ENCODE data around the gene KLF12.

KLF12 gene

DNA sequence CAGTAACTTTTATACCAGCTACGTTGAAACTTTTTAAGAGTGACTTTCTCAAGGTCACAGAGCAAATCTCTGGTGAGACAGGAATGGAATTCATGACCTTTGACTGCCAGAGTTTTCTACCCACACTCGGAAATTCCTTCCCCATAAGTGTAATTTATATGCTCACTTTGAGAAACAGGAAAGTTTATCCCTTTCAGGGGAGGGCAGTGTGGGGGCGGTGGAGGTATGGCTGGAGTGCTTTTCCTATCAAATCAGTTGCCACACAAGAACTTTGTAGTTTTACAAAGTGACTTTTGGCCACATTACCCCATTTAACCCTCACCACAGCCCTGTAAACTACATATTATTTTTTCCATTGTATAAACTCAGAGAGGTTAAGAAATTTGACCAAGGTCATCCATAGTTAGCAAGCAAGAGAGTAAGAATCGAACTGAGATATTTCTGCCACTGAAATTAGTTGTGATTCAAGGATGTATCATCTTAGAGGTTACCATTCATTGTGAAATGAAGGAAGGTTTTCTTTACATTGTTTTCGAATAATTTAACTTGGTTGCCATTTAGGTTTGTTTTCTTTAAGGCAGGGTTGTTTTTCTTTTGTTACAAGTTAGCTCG, 5.9 kb downstream of the KLF12 start:
- no peaks in the 10 kb centered on the region for H3K27me3 ChIP-seq (replicated peaks; ENCODE audit: control insufficient read depth, insufficient read depth, low read length, poor library complexity, severe bottlenecking)
- H3K4me1 ChIP-seq (ENCODE audit: control insufficient read depth, insufficient read depth, low read length, poor library complexity, severe bottlenecking): peaks cover 42% of the 10 kb centered on the region
- no peaks in the 10 kb centered on the region for H3K9me3 ChIP-seq (ENCODE audit: control insufficient read depth, low read length)
- H3K27ac ChIP-seq (ENCODE audit: insufficient read depth, low read length, poor library complexity, severe bottlenecking): peak overlapping the region; percentile 97
- H3K4me3 ChIP-seq (ENCODE audit: insufficient read depth, low read depth, low read length, poor library complexity, severe bottlenecking): no peak overlapping the region
- DNase-seq: no peak
- no peaks in the 10 kb centered on the region for H3K36me3 ChIP-seq (ENCODE audit: control insufficient read depth, insufficient read depth, low read length)

DNA sequence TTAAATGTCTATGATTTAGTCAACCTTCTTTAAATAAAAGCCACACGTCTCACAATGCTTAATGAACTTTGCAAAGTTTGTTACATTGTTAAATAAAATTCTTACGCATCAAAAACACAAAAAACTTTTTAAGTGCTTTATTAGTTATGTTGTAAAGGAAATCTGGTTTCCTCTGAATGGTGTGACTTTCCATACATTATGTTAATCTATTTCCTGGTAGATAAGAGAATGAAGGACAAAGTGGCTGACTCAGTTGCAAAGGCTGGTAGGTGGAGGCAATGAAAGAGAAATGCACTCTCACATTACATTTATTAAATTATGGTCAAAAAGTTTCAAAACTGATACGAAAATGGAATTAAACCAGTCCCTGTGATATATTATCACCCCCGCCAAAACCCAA, 15.9 kb downstream of the KLF12 start:
- Histone ChIP-seq H3K36me3 (ENCODE audit: control insufficient read depth, insufficient read depth, low read length) (peaks cover 13% of the 10 kb centered on the region), H3K27me3 (replicated peaks; ENCODE audit: control insufficient read depth, insufficient read depth, low read length, poor library complexity, severe bottlenecking) (no peaks in the 10 kb centered on the region), H3K27ac (ENCODE audit: insufficient read depth, low read length, poor library complexity, severe bottlenecking) (no peak overlapping the region), H3K9me3 (ENCODE audit: control insufficient read depth, low read length) (peaks cover 9% of the 10 kb centered on the region), H3K4me3 (ENCODE audit: insufficient read depth, low read depth, low read length, poor library complexity, severe bottlenecking) (no peak overlapping the region), H3K4me1 (ENCODE audit: control insufficient read depth, insufficient read depth, low read length, poor library complexity, severe bottlenecking) (no peaks in the 10 kb centered on the region)
- DNase-seq: no peak

DNA sequence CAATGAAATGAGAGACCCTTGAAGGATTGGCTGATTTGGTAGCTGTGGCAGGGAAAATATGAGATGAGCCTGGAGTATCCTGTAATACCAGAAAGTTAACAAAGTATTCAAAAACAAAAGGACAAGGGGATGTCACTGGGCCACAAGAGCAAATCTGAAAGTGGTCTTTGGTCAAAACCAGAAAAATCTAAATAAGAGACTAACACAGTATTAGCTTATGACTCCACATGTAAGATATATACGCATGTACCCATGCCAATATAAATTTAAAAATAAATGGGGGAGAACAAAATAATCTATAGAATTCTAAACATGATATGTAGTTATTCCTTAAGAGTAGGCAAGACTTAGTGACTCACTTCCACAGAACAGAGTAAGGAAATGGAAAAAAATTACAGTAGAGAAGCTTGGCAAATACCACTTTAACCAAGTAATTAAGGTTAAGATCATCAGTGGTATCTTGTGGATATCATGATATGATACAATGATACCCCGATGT, 16.9 kb downstream of the KLF12 start:
- Histone ChIP-seq H3K27me3 (replicated peaks; ENCODE audit: control insufficient read depth, insufficient read depth, low read length, poor library complexity, severe bottlenecking) (no peaks in the 10 kb centered on the region), H3K27ac (ENCODE audit: insufficient read depth, low read length, poor library complexity, severe bottlenecking) (no peak overlapping the region), H3K4me3 (ENCODE audit: insufficient read depth, low read depth, low read length, poor library complexity, severe bottlenecking) (no peak overlapping the region), H3K36me3 (ENCODE audit: control insufficient read depth, insufficient read depth, low read length) (peaks cover 13% of the 10 kb centered on the region), H3K4me1 (ENCODE audit: control insufficient read depth, insufficient read depth, low read length, poor library complexity, severe bottlenecking) (no peaks in the 10 kb centered on the region), H3K9me3 (ENCODE audit: control insufficient read depth, low read length) (peaks cover 9% of the 10 kb centered on the region)
- DNase-seq: no peak

GRCh38 chr13:74115133-74115532, 19.1 kb downstream of the KLF12 start:
- Histone ChIP-seq H3K9me3 (ENCODE audit: control insufficient read depth, low read length) (peaks cover 9% of the 10 kb centered on the region), H3K4me1 (ENCODE audit: control insufficient read depth, insufficient read depth, low read length, poor library complexity, severe bottlenecking) (peaks cover 5% of the 10 kb centered on the region), H3K36me3 (ENCODE audit: control insufficient read depth, insufficient read depth, low read length) (peaks cover 13% of the 10 kb centered on the region), H3K27me3 (replicated peaks; ENCODE audit: control insufficient read depth, insufficient read depth, low read length, poor library complexity, severe bottlenecking) (no peaks in the 10 kb centered on the region), H3K4me3 (ENCODE audit: insufficient read depth, low read depth, low read length, poor library complexity, severe bottlenecking) (no peak overlapping the region), H3K27ac (ENCODE audit: insufficient read depth, low read length, poor library complexity, severe bottlenecking) (no peak overlapping the region)
- no peak for DNase-seq

DNA sequence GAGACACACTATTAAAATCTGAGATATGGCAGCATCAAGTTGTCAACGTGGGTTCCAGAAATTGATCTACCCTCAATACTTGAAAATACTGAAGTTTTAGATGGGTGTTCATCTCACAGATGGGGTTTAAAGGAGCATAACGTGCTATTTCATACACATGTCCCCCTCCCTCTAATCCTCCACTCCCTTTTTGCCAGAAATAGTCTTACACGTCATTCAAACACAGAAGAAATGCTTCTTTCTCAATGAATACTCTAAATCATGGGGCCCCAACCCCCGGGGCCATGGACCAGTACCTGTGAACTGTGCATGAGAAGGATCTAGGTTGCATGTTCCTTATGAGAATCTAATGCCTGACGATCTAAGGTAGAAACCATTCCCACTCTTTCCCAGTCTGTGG, 19.6 kb downstream of the KLF12 start:
- DNase-seq: no peak
- no peaks in the 10 kb centered on the region for H3K27me3 ChIP-seq (replicated peaks; ENCODE audit: control insufficient read depth, insufficient read depth, low read length, poor library complexity, severe bottlenecking)
- peaks cover 5% of the 10 kb centered on the region for H3K4me1 ChIP-seq (ENCODE audit: control insufficient read depth, insufficient read depth, low read length, poor library complexity, severe bottlenecking)
- no peak overlapping the region for H3K4me3 ChIP-seq (ENCODE audit: insufficient read depth, low read depth, low read length, poor library complexity, severe bottlenecking)
- no peak overlapping the region for H3K27ac ChIP-seq (ENCODE audit: insufficient read depth, low read length, poor library complexity, severe bottlenecking)
- H3K9me3 ChIP-seq (ENCODE audit: control insufficient read depth, low read length): peaks cover 9% of the 10 kb centered on the region
- H3K36me3 ChIP-seq (ENCODE audit: control insufficient read depth, insufficient read depth, low read length): peaks cover 8% of the 10 kb centered on the region

DNA sequence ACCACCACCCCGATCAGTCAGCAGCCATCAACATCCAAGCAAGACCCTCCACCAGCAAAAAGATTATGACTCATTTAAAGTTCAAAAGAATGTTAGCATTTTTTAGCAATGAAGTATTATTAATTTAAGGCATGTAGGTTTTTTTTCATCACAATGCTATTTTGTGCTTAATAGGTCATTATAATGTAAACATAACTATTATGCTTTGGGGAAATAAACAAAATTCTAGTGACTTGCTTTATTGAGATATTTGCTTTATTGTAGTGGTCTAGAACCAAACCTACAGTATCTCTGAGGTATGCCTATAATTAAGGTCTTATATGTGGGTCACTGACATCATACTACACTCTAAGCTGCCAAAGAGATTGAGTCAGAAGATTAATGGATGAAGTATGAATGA, 20.0 kb downstream of the KLF12 start:
- H3K36me3 ChIP-seq (ENCODE audit: control insufficient read depth, insufficient read depth, low read length): peaks cover 6% of the 10 kb centered on the region
- H3K9me3 ChIP-seq (ENCODE audit: control insufficient read depth, low read length): peaks cover 9% of the 10 kb centered on the region
- no peaks in the 10 kb centered on the region for H3K27me3 ChIP-seq (replicated peaks; ENCODE audit: control insufficient read depth, insufficient read depth, low read length, poor library complexity, severe bottlenecking)
- no peak overlapping the region for H3K4me3 ChIP-seq (ENCODE audit: insufficient read depth, low read depth, low read length, poor library complexity, severe bottlenecking)
- DNase-seq: no peak
- H3K4me1 ChIP-seq (ENCODE audit: control insufficient read depth, insufficient read depth, low read length, poor library complexity, severe bottlenecking): peaks cover 5% of the 10 kb centered on the region
- H3K27ac ChIP-seq (ENCODE audit: insufficient read depth, low read length, poor library complexity, severe bottlenecking): no peak overlapping the region

DNA sequence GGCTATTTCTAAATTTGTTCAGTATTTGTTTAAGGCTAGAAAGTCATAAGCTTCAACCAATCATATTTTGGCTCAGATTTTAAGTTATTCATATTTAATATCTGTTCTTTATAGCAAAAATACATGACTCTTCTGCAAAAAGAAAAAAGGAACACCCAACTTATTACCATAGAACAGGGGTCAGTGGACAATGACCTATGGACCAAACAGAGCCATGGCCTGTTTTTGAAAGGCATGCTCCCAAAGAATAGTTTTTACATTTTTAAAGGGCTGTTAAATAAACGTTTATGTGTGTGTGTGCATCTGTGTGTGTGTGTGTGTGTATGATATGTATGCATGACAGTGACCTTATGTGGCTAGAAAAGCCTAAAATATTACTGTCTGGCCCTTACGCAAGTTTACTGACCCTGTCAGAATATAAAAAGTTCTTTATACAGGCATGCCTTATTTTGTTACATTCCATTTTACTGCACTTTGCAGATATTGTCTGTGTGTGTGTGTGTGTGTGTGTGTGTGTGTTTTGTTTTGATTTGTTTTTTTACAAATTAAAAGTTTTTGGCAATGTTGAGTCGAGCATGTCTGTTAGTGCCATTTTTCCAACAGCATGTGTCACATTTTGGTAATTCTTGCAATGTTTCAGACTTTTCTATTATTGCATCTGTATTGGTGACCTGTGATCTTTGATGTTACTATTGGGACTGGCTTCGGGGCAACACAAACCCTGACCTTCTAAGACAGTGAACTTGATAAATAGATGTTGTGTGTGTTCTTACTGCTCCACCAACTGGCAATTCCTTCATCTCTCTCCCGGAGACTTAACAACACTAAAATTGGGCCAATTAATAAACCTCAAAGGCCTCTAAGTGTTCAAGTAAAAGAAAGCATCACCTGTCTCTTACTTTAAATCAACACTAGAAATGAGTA, 22.0 kb downstream of the KLF12 start:
- Histone ChIP-seq H3K27me3 (replicated peaks; ENCODE audit: control insufficient read depth, insufficient read depth, low read length, poor library complexity, severe bottlenecking) (no peaks in the 10 kb centered on the region), H3K4me3 (ENCODE audit: insufficient read depth, low read depth, low read length, poor library complexity, severe bottlenecking) (no peak overlapping the region), H3K27ac (ENCODE audit: insufficient read depth, low read length, poor library complexity, severe bottlenecking) (no peak overlapping the region), H3K4me1 (ENCODE audit: control insufficient read depth, insufficient read depth, low read length, poor library complexity, severe bottlenecking) (peaks cover 5% of the 10 kb centered on the region), H3K36me3 (ENCODE audit: control insufficient read depth, insufficient read depth, low read length) (no peaks in the 10 kb centered on the region), H3K9me3 (ENCODE audit: control insufficient read depth, low read length) (no peaks in the 10 kb centered on the region)
- DNase-seq: no peak

GRCh38 chr13:74111399-74111798, 22.8 kb downstream of the KLF12 start:
- Histone ChIP-seq H3K4me3 (ENCODE audit: insufficient read depth, low read depth, low read length, poor library complexity, severe bottlenecking) (no peak overlapping the region), H3K9me3 (ENCODE audit: control insufficient read depth, low read length) (no peaks in the 10 kb centered on the region), H3K36me3 (ENCODE audit: control insufficient read depth, insufficient read depth, low read length) (no peaks in the 10 kb centered on the region), H3K27ac (ENCODE audit: insufficient read depth, low read length, poor library complexity, severe bottlenecking) (no peak overlapping the region), H3K4me1 (ENCODE audit: control insufficient read depth, insufficient read depth, low read length, poor library complexity, severe bottlenecking) (peaks cover 5% of the 10 kb centered on the region), H3K27me3 (replicated peaks; ENCODE audit: control insufficient read depth, insufficient read depth, low read length, poor library complexity, severe bottlenecking) (no peaks in the 10 kb centered on the region)
- DNase-seq: no peak

DNA sequence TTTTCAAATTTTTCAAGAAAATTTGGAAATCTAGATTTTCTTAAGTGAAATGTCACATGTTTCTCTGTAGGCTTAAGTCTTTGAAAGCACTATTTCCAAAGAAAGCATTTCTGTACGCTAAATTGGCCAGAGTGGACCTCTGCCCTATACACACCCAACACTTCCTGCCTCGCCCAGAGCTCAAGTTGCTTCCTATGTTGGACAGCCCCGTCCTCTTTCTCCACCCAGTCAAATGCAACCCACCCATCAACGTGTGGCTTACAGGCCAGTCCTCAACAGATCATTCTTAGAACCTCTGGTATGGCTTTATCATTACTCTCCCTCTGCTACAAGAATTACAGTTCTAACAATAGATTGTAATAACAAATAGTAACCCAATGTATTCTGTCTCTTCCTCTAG, 24.2 kb downstream of the KLF12 start:
- Histone ChIP-seq H3K4me1 (ENCODE audit: control insufficient read depth, insufficient read depth, low read length, poor library complexity, severe bottlenecking) (peaks cover 5% of the 10 kb centered on the region), H3K9me3 (ENCODE audit: control insufficient read depth, low read length) (no peaks in the 10 kb centered on the region), H3K27ac (ENCODE audit: insufficient read depth, low read length, poor library complexity, severe bottlenecking) (no peak overlapping the region), H3K27me3 (replicated peaks; ENCODE audit: control insufficient read depth, insufficient read depth, low read length, poor library complexity, severe bottlenecking) (no peaks in the 10 kb centered on the region), H3K36me3 (ENCODE audit: control insufficient read depth, insufficient read depth, low read length) (no peaks in the 10 kb centered on the region), H3K4me3 (ENCODE audit: insufficient read depth, low read depth, low read length, poor library complexity, severe bottlenecking) (no peak overlapping the region)
- DNase-seq: no peak

- H3K4me1 ChIP-seq (ENCODE audit: control insufficient read depth, insufficient read depth, low read length, poor library complexity, severe bottlenecking): peaks cover 5% of the 10 kb centered on the region
- no peak overlapping the region for H3K27ac ChIP-seq (ENCODE audit: insufficient read depth, low read length, poor library complexity, severe bottlenecking)
- no peaks in the 10 kb centered on the region for H3K36me3 ChIP-seq (ENCODE audit: control insufficient read depth, insufficient read depth, low read length)
- H3K27me3 ChIP-seq (replicated peaks; ENCODE audit: control insufficient read depth, insufficient read depth, low read length, poor library complexity, severe bottlenecking): no peaks in the 10 kb centered on the region
- no peaks in the 10 kb centered on the region for H3K9me3 ChIP-seq (ENCODE audit: control insufficient read depth, low read length)
- no peak for DNase-seq
- H3K4me3 ChIP-seq (ENCODE audit: insufficient read depth, low read depth, low read length, poor library complexity, severe bottlenecking): no peak overlapping the region
Measured at GRCh38 chr13:74107598-74107997, 26.6 kb downstream of the KLF12 start.
